ENCODE measurements around the gene SNTN. TPM values are rescaled to one million over a fixed set of nuclear protein-coding genes. Genes with fewer than 3 reads are reported as not detected.

The SNTN gene
- polyA plus RNA-seq (not detected in 2 replicates), polyA minus RNA-seq (not detected in 2 replicates)

DNA sequence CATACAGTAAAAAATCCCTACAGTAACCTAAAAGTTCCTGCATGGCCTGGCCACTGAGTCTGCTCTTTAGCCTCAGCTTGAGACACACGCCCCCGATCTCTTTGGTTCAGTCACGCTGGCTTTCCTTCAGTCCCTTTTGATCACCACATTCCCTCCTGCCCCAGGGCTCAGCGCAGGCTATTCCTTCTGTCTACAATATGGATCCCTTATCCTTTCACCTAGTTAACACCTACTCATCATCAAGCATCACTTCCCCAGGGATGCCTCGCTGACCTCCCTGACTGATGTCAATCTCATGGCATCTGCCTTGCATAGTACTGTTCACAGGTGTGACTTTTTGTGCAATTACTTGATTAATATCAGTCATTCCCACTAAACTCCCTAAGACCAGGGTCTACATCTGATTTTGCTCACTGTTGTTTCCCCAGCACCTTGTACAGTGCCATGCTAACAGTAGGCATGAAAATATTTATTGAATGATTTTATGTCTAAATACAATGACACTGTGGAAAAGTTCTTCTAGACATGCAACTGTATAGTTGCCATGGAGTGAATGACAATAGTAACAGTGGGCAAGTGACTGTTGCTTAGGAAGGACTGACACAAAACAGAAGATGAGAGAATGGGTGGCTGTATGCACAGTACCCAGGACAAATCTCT, at the start of gene SNTN:
Gene SNTN (plus strand): TSS at position 610 of the 660 bp plus-strand sequence. CDS start 13 bp downstream, at position 623.
- Histone ChIP-seq H2AFZ (ENCODE audit: low read depth, low read length) (no peak within 1 kb of the TSS), H4K20me1 (ENCODE audit: insufficient read depth) (no peaks in the 10 kb centered on the region), H3F3A (ENCODE audit: insufficient read depth, low read length, poor library complexity, severe bottlenecking) (no peaks in the 10 kb centered on the region), H3K27ac (ENCODE audit: low read length) (no peak within 1 kb of the TSS), H3K4me2 (ENCODE audit: low read length) (no peak within 1 kb of the TSS), H3K27me3 (ENCODE audit: insufficient read depth, low read depth, low read length) (no peaks in the 10 kb centered on the region), H3K4me3 (ENCODE audit: low read length) (no peak within 1 kb of the TSS), H3K36me3 (ENCODE audit: insufficient read depth, low read length) (no peaks in the 10 kb centered on the region), H3K9me3 (ENCODE audit: low read length) (no peaks in the 10 kb centered on the region), H3K9ac (ENCODE audit: low read length) (no peak within 1 kb of the TSS), H3K9me2 (ENCODE audit: insufficient read depth, low read length) (no peaks in the 10 kb centered on the region), H3K79me2 (replicated peaks; ENCODE audit: insufficient read depth, low read length) (no peaks in the 10 kb centered on the region)
- TF ChIP-seq, protein P1, sequence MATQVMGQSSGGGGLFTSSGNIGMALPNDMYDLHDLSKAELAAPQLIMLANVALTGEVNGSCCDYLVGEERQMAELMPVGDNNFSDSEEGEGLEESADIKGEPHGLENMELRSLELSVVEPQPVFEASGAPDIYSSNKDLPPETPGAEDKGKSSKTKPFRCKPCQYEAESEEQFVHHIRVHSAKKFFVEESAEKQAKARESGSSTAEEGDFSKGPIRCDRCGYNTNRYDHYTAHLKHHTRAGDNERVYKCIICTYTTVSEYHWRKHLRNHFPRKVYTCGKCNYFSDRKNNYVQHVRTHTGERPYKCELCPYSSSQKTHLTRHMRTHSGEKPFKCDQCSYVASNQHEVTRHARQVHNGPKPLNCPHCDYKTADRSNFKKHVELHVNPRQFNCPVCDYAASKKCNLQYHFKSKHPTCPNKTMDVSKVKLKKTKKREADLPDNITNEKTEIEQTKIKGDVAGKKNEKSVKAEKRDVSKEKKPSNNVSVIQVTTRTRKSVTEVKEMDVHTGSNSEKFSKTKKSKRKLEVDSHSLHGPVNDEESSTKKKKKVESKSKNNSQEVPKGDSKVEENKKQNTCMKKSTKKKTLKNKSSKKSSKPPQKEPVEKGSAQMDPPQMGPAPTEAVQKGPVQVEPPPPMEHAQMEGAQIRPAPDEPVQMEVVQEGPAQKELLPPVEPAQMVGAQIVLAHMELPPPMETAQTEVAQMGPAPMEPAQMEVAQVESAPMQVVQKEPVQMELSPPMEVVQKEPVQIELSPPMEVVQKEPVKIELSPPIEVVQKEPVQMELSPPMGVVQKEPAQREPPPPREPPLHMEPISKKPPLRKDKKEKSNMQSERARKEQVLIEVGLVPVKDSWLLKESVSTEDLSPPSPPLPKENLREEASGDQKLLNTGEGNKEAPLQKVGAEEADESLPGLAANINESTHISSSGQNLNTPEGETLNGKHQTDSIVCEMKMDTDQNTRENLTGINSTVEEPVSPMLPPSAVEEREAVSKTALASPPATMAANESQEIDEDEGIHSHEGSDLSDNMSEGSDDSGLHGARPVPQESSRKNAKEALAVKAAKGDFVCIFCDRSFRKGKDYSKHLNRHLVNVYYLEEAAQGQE (IDR thresholded peaks at IDR 0.05; ENCODE audit: borderline replicate concordance), result no peak
- TF ChIP-seq EZH2 (IDR thresholded peaks at IDR 0.05; ENCODE audit: borderline replicate concordance, insufficient read depth, low read length, poor library complexity, severe bottlenecking) (no peak), TAF1 (IDR thresholded peaks at IDR 0.05; ENCODE audit: low read depth) (no peak), EP300 (conservative IDR thresholded peaks at IDR 0.05; ENCODE audit: poor library complexity, severe bottlenecking) (no peak), RAD21 (conservative IDR thresholded peaks at IDR 0.05) (no peak), MXI1 (conservative IDR thresholded peaks at IDR 0.05; ENCODE audit: poor library complexity, severe bottlenecking) (no peak)
- TF ChIP-seq, protein P2, sequence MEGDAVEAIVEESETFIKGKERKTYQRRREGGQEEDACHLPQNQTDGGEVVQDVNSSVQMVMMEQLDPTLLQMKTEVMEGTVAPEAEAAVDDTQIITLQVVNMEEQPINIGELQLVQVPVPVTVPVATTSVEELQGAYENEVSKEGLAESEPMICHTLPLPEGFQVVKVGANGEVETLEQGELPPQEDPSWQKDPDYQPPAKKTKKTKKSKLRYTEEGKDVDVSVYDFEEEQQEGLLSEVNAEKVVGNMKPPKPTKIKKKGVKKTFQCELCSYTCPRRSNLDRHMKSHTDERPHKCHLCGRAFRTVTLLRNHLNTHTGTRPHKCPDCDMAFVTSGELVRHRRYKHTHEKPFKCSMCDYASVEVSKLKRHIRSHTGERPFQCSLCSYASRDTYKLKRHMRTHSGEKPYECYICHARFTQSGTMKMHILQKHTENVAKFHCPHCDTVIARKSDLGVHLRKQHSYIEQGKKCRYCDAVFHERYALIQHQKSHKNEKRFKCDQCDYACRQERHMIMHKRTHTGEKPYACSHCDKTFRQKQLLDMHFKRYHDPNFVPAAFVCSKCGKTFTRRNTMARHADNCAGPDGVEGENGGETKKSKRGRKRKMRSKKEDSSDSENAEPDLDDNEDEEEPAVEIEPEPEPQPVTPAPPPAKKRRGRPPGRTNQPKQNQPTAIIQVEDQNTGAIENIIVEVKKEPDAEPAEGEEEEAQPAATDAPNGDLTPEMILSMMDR (IDR thresholded peaks at IDR 0.05; ENCODE audit: poor library complexity, severe bottlenecking), result no peak

DNA sequence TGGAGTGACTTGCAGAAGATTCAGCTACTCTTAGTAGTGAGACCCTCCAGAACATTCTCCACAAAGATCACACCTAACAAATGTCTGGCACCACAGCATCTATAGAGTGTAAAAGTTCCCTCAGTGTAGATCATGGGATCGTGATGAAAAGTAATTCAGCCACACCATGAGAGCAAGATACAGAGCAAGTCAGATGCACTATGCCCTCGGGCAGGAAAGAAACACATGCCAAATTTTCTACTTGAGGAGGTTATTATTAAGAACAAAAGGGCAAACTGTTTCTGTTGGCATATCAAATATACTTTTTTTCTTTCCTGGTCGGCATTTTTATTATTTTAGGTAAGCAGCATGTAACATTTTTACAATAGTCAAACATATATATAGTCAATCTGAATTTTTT, 44.8 kb upstream of the SNTN start:
- no peak overlapping the region for H2AFZ ChIP-seq (ENCODE audit: low read depth, low read length)
- H4K20me1 ChIP-seq (ENCODE audit: insufficient read depth), result no peaks in the 10 kb centered on the region
- H3K9me3 ChIP-seq (ENCODE audit: low read length), result no peaks in the 10 kb centered on the region
- H3K79me2 ChIP-seq (replicated peaks; ENCODE audit: insufficient read depth, low read length), result no peaks in the 10 kb centered on the region
- H3K36me3 ChIP-seq (ENCODE audit: insufficient read depth, low read length), result no peaks in the 10 kb centered on the region
- TF ChIP-seq RAD21 (conservative IDR thresholded peaks at IDR 0.05), result no peak
- TF ChIP-seq, protein P1 (IDR thresholded peaks at IDR 0.05; ENCODE audit: borderline replicate concordance), result no peak
- H3K9me2 ChIP-seq (ENCODE audit: insufficient read depth, low read length), result no peaks in the 10 kb centered on the region
- no peak overlapping the region for H3K27ac ChIP-seq (ENCODE audit: low read length)
- H3K4me2 ChIP-seq (ENCODE audit: low read length), result no peak overlapping the region
- no peaks in the 10 kb centered on the region for H3K27me3 ChIP-seq (ENCODE audit: insufficient read depth, low read depth, low read length)
- H3K4me3 ChIP-seq (ENCODE audit: low read length), result no peak overlapping the region
- no peaks in the 10 kb centered on the region for H3F3A ChIP-seq (ENCODE audit: insufficient read depth, low read length, poor library complexity, severe bottlenecking)
- no peak overlapping the region for H3K9ac ChIP-seq (ENCODE audit: low read length)

Measured in neural cell (in vitro differentiated cells).